Measurements from ENCODE around the gene TIGD1. TPM values are rescaled to one million over a fixed set of nuclear protein-coding genes. Genes with fewer than 3 reads are reported as not detected.
"Not testable (repeated sequence)": the region's sequence is repeated elsewhere in the genome, so short reads cannot be mapped to it uniquely, and the experiment has no call there.

Gene TIGD1
- total RNA-seq, 4 donors from 2014 or later = 4.6 to 16.3 (median 7.9) TPM

DNA sequence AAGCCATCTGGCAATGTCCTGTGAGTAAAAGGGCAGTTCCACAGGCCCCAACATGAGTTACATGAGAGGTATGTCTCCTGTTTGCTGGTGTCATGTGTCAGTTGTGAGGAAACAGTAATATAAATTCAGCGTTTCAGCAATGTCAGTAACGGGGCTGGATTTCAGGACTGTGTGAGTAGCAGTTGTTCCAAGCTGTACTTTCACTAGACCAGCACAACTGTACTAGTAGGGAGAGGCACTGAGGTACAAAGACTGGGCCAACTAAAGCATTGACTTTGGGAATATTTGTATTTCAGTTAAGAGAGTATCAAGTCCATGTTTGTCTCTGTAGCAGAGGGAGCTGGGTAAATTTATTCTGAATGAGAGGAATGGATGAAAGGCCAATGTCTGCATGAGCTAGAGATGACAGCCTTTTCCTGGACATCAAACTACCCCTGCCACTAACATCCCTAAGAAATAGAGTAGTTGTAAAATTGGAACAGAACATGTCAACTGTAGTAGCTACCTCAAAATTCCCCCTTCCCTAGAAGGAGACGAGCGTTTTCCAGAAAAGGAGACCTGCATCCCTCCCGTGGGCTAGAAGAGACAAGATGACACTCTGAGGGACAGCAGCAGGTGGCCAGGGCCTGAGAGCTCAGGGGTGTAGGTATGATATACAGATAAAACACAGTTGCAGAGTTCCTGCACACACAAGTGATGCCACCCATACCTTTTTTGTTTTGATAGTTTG, 24.5 kb upstream of the TIGD1 start:
- no peak overlapping the region for H3K27ac ChIP-seq
- H3K36me3 ChIP-seq = peaks cover 45% of the 10 kb centered on the region
- WGBS = 95% methylated on average over 5 of the region's 5 CpGs
- H3K4me3 ChIP-seq = no peak overlapping the region
- H3K27me3 ChIP-seq = no peaks in the 10 kb centered on the region
- DNase-seq (ENCODE audit: low spot score in 2 of 2) = no peak
- H3K9me3 ChIP-seq = no peaks in the 10 kb centered on the region
- TF ChIP-seq POLR2A (IDR thresholded peaks at IDR 0.05) = no peak
- TF ChIP-seq POLR2AphosphoS5 (IDR thresholded peaks at IDR 0.05) = no peak
- TF ChIP-seq, protein P1, sequence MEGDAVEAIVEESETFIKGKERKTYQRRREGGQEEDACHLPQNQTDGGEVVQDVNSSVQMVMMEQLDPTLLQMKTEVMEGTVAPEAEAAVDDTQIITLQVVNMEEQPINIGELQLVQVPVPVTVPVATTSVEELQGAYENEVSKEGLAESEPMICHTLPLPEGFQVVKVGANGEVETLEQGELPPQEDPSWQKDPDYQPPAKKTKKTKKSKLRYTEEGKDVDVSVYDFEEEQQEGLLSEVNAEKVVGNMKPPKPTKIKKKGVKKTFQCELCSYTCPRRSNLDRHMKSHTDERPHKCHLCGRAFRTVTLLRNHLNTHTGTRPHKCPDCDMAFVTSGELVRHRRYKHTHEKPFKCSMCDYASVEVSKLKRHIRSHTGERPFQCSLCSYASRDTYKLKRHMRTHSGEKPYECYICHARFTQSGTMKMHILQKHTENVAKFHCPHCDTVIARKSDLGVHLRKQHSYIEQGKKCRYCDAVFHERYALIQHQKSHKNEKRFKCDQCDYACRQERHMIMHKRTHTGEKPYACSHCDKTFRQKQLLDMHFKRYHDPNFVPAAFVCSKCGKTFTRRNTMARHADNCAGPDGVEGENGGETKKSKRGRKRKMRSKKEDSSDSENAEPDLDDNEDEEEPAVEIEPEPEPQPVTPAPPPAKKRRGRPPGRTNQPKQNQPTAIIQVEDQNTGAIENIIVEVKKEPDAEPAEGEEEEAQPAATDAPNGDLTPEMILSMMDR (IDR thresholded peaks at IDR 0.05) = no peak
- TF ChIP-seq EP300 (IDR thresholded peaks at IDR 0.05) = no peak
- H3K4me1 ChIP-seq = no peaks in the 10 kb centered on the region

DNA sequence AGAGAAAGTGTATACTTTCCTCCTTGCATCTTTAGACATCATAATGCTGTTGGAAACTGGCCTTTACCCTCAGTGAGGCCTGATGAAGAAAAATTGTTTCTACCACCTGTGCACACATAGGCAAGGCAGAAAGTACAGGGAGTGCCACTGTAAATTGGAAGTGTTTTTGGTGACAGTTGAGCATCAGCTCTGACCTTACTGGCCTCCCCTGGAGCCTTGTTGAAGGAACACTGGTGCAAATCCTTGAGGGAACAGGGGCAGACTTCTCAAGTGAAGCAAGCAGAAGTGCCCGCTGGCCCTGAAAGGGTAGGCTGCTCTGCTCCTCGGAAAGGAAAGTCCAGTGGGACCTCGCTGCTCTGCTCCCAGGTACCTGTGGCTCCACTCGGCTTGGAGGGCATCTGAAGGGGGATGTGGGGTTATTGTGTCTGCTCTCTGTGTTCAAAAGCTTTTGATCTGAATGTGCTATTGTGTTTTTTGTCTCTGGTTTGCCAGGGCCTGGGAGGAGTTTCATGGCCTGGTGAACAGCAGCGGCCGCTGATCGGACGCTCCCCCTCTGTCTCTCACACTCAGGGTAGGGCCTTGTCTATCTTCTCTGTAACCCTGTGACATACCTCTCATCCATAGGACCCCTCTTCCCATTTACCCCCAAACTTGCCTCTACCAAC, 23.5 kb upstream of the TIGD1 start:
- no peak for TF ChIP-seq POLR2AphosphoS5 (IDR thresholded peaks at IDR 0.05)
- no peak for TF ChIP-seq POLR2A (IDR thresholded peaks at IDR 0.05)
- TF ChIP-seq, protein P1 (IDR thresholded peaks at IDR 0.05) = no peak
- no peak for TF ChIP-seq EP300 (IDR thresholded peaks at IDR 0.05)
- no peak overlapping the region for H3K4me3 ChIP-seq
- WGBS = 93% methylated on average over 8 of the region's 8 CpGs
- no peaks in the 10 kb centered on the region for H3K9me3 ChIP-seq
- no peaks in the 10 kb centered on the region for H3K27me3 ChIP-seq
- no peak overlapping the region for H3K27ac ChIP-seq
- DNase-seq (ENCODE audit: low spot score in 2 of 2) = no peak
- H3K36me3 ChIP-seq = peaks cover 54% of the 10 kb centered on the region
- no peaks in the 10 kb centered on the region for H3K4me1 ChIP-seq

DNA sequence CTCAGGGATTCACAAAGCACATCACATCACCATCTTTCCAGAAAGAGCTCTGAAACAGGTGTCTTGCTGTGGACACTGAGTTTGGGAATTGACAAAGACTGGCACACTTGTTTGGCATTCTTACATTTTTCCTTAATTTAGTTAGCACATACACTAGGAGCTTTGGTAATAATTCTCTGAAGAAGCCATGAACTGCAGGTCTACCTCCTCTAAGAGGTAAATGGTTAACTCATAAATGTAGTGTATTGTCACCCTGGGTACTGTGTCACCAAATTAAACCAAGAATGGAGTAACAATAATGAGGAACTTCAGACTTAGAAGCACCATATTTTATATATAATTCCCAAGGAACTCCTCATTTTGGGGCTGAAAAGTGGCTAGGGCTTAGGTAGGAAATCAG, 22.7 kb upstream of the TIGD1 start:
- Histone ChIP-seq H3K9me3 (no peaks in the 10 kb centered on the region), H3K36me3 (peaks cover 59% of the 10 kb centered on the region), H3K27ac (no peak overlapping the region), H3K4me1 (peaks cover 6% of the 10 kb centered on the region), H3K4me3 (no peak overlapping the region), H3K27me3 (no peaks in the 10 kb centered on the region)
- TF ChIP-seq POLR2A (IDR thresholded peaks at IDR 0.05) = no peak
- TF ChIP-seq, protein P1 (IDR thresholded peaks at IDR 0.05) = no peak
- no peak for TF ChIP-seq EP300 (IDR thresholded peaks at IDR 0.05)
- TF ChIP-seq POLR2AphosphoS5 (IDR thresholded peaks at IDR 0.05) = no peak
- no peak for DNase-seq (ENCODE audit: low spot score in 2 of 2)

DNA sequence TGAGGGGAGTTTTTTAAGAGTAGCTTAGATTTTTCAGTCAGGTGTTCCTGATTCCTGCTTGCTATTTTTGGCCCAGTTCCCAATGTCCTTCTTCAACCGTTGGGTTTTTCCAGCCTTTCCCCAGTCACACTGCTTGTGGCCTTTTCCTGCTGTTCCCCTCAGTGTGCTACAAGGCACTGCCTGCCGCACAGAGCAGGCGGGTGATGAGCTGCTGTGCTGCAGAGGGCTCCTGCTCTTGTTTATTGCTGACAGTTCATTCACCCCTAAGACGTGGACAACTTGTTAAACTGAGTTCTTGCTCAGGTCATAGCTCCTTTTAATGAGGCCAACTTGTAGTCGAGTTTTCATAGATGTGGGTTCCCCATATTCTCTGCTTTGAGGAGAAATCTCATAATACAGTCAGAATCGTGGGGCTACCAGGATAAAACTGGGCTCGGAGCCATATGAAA, 20.7 kb upstream of the TIGD1 start:
- Histone ChIP-seq H3K27ac (no peak overlapping the region), H3K27me3 (no peaks in the 10 kb centered on the region), H3K9me3 (no peaks in the 10 kb centered on the region), H3K4me3 (no peak overlapping the region), H3K4me1 (peaks cover 15% of the 10 kb centered on the region), H3K36me3 (peaks cover 78% of the 10 kb centered on the region)
- WGBS = 74% methylated on average over 7 of the region's 7 CpGs
- TF ChIP-seq, protein P1 (IDR thresholded peaks at IDR 0.05) = no peak
- TF ChIP-seq POLR2AphosphoS5 (IDR thresholded peaks at IDR 0.05) (no peak), EP300 (IDR thresholded peaks at IDR 0.05) (no peak), POLR2A (IDR thresholded peaks at IDR 0.05) (no peak)
- DNase-seq (ENCODE audit: low spot score in 2 of 2) = no peak

DNA sequence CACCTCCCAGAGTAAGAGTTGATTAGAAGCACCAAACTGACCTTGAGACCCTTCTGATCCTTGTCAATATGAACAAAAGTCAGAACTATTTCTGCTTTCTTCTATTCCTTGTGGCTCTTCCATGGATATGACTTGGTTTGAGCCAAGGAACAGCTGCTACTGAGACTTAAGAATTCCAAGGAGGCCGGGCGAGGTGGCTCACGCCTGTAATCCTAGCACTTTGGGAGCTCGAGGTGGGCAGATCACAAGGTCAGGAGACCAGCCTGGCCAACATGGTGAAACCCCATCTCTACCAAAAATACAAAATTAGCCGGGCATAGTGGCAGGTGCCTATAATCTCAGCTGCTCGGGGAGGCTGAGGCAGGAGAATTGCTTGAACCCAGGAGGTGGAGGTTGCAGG, 20.1 kb upstream of the TIGD1 start:
- WGBS = 99% methylated on average over 6 of the region's 6 CpGs
- H3K36me3 ChIP-seq = peaks cover 84% of the 10 kb centered on the region

More for the DNA sequence above, 20.1 kb upstream of the TIGD1 start:
- H3K27me3 ChIP-seq; DNase-seq (ENCODE audit: low spot score in 2 of 2); H3K9me3 ChIP-seq; H3K4me3 ChIP-seq; H3K27ac ChIP-seq: not testable (repeated sequence)
- peaks cover 15% of the 10 kb centered on the region for H3K4me1 ChIP-seq
